B cell (primary cell): ENCODE results near the gene RPS23. TPM values are rescaled to one million over a fixed set of nuclear protein-coding genes. Genes with fewer than 3 reads are reported as not detected.

ENCODE experiments used
- ATAC-seq: fragments of 200-7000 bp; cut with Tn5 transposase; one replicate; pipeline ENCODE4 v1.10.0; 2021; ENCODE audit warnings: low read depth, mild to moderate bottlenecking, moderate number of reproducible peaks, moderate library complexity
- CTCF ChIA-PET: fragments of 350-600 bp; sonication (Branson Sonifier 250); formaldehyde crosslinking; loops from one replicate; lab custom pipeline; 2021; ENCODE audit warnings: antibody characterized with exemption, inconsistent platforms; lab: Charles Lee
- POLR2A ChIA-PET: fragments of 350-600 bp; sonication (Branson Sonifier 250); formaldehyde crosslinking; loops from one replicate; lab custom pipeline; 2021; ENCODE audit warnings: antibody characterized with exemption; lab: Charles Lee
- DNase-seq: peaks from one replicate; pipeline ENCODE4 v3.0.0; 2013
- H2AFZ ChIP-seq: 2 replicates; pipeline ENCODE4 v1.6.1; 2012; ENCODE audit warnings: mild to moderate bottlenecking, low read depth, low read length; ENCODE audit not compliant: insufficient read depth, poor library complexity, severe bottlenecking
- H3K27ac ChIP-seq, 2 donors: 1 replicate in 1 of 2; 2 replicates in 1 of 2; pipeline ENCODE4 v1.5.1; 2012 to 2013; ENCODE audit warnings: low read length in 2 of 2, mild to moderate bottlenecking in 2 of 2, moderate library complexity in 1 of 2
- H3K27me3 ChIP-seq, 4 experiments: fragments of 200-600 bp in 1 of 4; sonication (generic) in 1 of 4; replicated peaks in 1 of 4; 1 replicate in 2 of 4; 2 replicates in 2 of 4; pipeline versions ENCODE4 v1.6.1 to v1.7.0; 2013 to 2016; ENCODE audit warnings: low read length in 3 of 4, mild to moderate bottlenecking in 2 of 4, mixed read lengths in 1 of 4, moderate library complexity in 1 of 4; ENCODE audit not compliant: insufficient read depth in 4 of 4, control insufficient read depth in 3 of 4; ENCODE audit errors: control extremely low read depth in 1 of 4
- H3K36me3 ChIP-seq, 2 experiments: replicated peaks in 1 of 2; 1 replicate in 1 of 2; 2 replicates in 1 of 2; pipeline versions ENCODE4 v1.6.1 to v1.7.1; 2013; ENCODE audit warnings: low read length in 1 of 2; ENCODE audit not compliant: insufficient read depth in 2 of 2, control insufficient read depth in 1 of 2; ENCODE audit errors: control extremely low read depth in 1 of 2, extremely low read depth in 1 of 2
- H3K4me1 ChIP-seq, 2 donors: fragments of 200-600 bp in 1 of 2; sonication (generic) in 1 of 2; 1 replicate in 1 of 2; 2 replicates in 1 of 2; pipeline versions ENCODE4 v1.5.1 to v1.6.1; 2013 to 2017; ENCODE audit warnings: low read length in 2 of 2; ENCODE audit not compliant: control insufficient read depth in 2 of 2, insufficient read depth in 2 of 2
- H3K4me2 ChIP-seq: replicated peaks from 2 replicates; pipeline ENCODE3; 2012; ENCODE audit warnings: mild to moderate bottlenecking, low read depth, low read length; ENCODE audit not compliant: poor library complexity, severe bottlenecking
- H3K4me3 ChIP-seq, 5 experiments: fragments of 200-600 bp in 1 of 5; sonication (generic) in 1 of 5; 1 replicate in 3 of 5; 2 replicates in 2 of 5; pipeline versions ENCODE4 v1.5.1 to v1.7.0; 2011 to 2016; ENCODE audit warnings: low read length in 4 of 5, mild to moderate bottlenecking in 4 of 5, low read depth in 2 of 5, control low read depth in 1 of 5, moderate library complexity in 1 of 5; ENCODE audit not compliant: insufficient read depth in 1 of 5; ENCODE audit errors: control extremely low read depth in 1 of 5, extremely low read depth in 1 of 5
- H3K79me2 ChIP-seq: fragments of 200-600 bp; sonication (generic); one replicate; pipeline ENCODE4 v1.6.0; 2016; ENCODE audit warnings: low read length; ENCODE audit not compliant: control insufficient read depth, insufficient read depth
- H3K9ac ChIP-seq: fragments of 200-600 bp; sonication (generic); 2 replicates; pipeline ENCODE4 v1.6.1; 2017; ENCODE audit warnings: mild to moderate bottlenecking, low read length, moderate library complexity
- H3K9me3 ChIP-seq, 3 donors: one replicate each; pipeline versions ENCODE4 v1.6.1 to v1.7.1; 2013; ENCODE audit warnings: low read length in 2 of 3; ENCODE audit not compliant: control insufficient read depth in 2 of 3, insufficient read depth in 1 of 3; ENCODE audit errors: control extremely low read depth in 1 of 3
- H4K20me1 ChIP-seq: 2 replicates; pipeline ENCODE4 v1.6.0; 2012; ENCODE audit warnings: mild to moderate bottlenecking, low read length; ENCODE audit not compliant: insufficient read depth, control insufficient read depth, poor library complexity, severe bottlenecking
- H3K27ac Mint-ChIP-seq: one replicate; pipeline ENCODE4 v1.8.0; 2021; ENCODE audit warnings: mixed read lengths
- H3K27me3 Mint-ChIP-seq: one replicate; pipeline ENCODE4 v1.8.0; 2021; ENCODE audit warnings: mixed read lengths
- H3K4me1 Mint-ChIP-seq: one replicate; pipeline ENCODE4 v1.8.0; 2021; ENCODE audit warnings: mixed read lengths
- H3K4me3 Mint-ChIP-seq: one replicate; pipeline ENCODE4 v1.8.0; 2021; ENCODE audit warnings: mixed read lengths
- H3K9me3 Mint-ChIP-seq: one replicate; pipeline ENCODE4 v1.8.0; 2022; ENCODE audit warnings: mixed read lengths; ENCODE audit not compliant: insufficient read depth
- CTCF ChIP-seq: fragments of 200-600 bp; IDR thresholded peaks from one replicate; pipeline ENCODE4 v1.8.0; 2022; ENCODE audit warnings: antibody characterized with exemption, mild to moderate bottlenecking
- EZH2 ChIP-seq: IDR thresholded peaks from 2 replicates; pipeline ENCODE4 v1.6.1; 2012; ENCODE audit warnings: borderline replicate concordance, low read depth, mild to moderate bottlenecking, moderate library complexity, low read length; ENCODE audit not compliant: insufficient read depth, poor library complexity, severe bottlenecking
- WGBS: methylation state at CpG from one replicate; pipeline ENCODE4 v1.1.5; 2013; ENCODE audit warnings: missing lambda C conversion rate; ENCODE audit not compliant: insufficient coverage; 5-methylcytosine and 5-hydroxymethylcytosine counted together
- intact Hi-C: fragments of 100-400 bp; cut with micrococcal nuclease; formaldehyde crosslinking; loops from one replicate; pipeline ENCODE4 v1.10.0; 2022
- polyA plus RNA-seq: library from polyadenylated mRNA; depleted of rRNA; stranded (reverse); fragments of >200 nt; gene quantifications from 2 replicates; pipeline ENCODE4 v1.2.3, GENCODE V29; 2012
- total RNA-seq, 2 donors: library from RNA; stranded (reverse); fragments of 120-200 nt in 1 of 2; gene quantifications; 1 replicate in 1 of 2; 2 replicates in 1 of 2; pipeline versions ENCODE4 v1.2.3 to v1.2.4, GENCODE V29; 2013 to 2022

RPS23 gene
- total and polyA plus RNA-seq, 2 donors (not counting 1 experiment from before 2014, with no cell fraction given), result 3,420 to 9,595 TPM

- H2AFZ ChIP-seq, result no peak overlapping the region
- WGBS, result 81% methylated on average over 6 of the region's 17 CpGs
- Mint-ChIP-seq H3K27me3 (no peaks in the 10 kb centered on the region), H3K27ac (no peak overlapping the region), H3K4me3 (no peak overlapping the region), H3K4me1 (no peaks in the 10 kb centered on the region), H3K9me3 (peaks cover 3% of the 10 kb centered on the region)
- no peaks in the 10 kb centered on the region for H3K79me2 ChIP-seq
- no peaks in the 10 kb centered on the region for H3K36me3 ChIP-seq
- DNase-seq (no peak), ATAC-seq (no peak)
- H3K27ac ChIP-seq, result no peak overlapping the region
- ChIA-PET POLR2A (no interaction called here), CTCF (no interaction called here)
- intact Hi-C loops, result no loop called here
- H3K4me2 ChIP-seq, result no peak overlapping the region
- H3K4me3 ChIP-seq, result no peak overlapping the region
- no peaks in the 10 kb centered on the region for H4K20me1 ChIP-seq
- TF ChIP-seq EZH2, result no peak
- TF ChIP-seq CTCF, result peak; percentile 21
- H3K27me3 ChIP-seq, result no peaks in the 10 kb centered on the region
- H3K9ac ChIP-seq, result no peak overlapping the region
- H3K4me1 ChIP-seq, result no peaks in the 10 kb centered on the region
- no peaks in the 10 kb centered on the region for H3K9me3 ChIP-seq
These were observed 34.3 kb upstream of the RPS23 start for GRCh38 chr5:82312373-82312856.

DNA sequence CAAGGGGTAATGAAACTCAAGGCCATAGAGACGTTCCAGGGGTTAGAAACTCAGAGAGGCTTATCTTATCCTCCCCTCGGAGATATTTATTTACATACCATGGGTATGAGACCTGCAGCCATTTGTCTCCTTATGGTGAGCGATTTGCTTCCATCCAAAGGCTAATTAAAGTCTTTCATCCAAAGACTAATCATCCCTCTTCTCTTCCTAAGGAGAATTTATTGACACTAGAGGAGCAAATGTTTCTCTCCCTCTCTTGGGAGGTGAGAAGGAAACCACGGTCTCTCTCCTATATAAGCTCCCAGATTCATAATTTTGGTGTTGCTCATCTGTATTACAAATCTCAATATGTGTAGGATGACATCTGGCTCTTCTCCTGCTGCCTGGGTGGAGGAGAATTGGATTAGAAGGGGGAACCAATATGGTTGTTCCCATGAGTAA lies 31.0 kb upstream of the RPS23 start:
- ATAC-seq, result no peak
- Histone ChIP-seq H3K27me3 (no peaks in the 10 kb centered on the region), H3K79me2 (no peaks in the 10 kb centered on the region), H3K9ac (no peak overlapping the region), H3K4me2 (no peak overlapping the region), H3K9me3 (no peaks in the 10 kb centered on the region), H4K20me1 (no peaks in the 10 kb centered on the region), H3K4me3 (no peak overlapping the region), H3K36me3 (no peaks in the 10 kb centered on the region), H3K4me1 (no peaks in the 10 kb centered on the region), H2AFZ (no peak overlapping the region), H3K27ac (no peak overlapping the region)
- WGBS, result no CpG with 5 or more reads among the region's 4 CpGs
- ChIA-PET CTCF (no interaction called here), POLR2A (no interaction called here)
- Mint-ChIP-seq H3K9me3 (no peaks in the 10 kb centered on the region), H3K27me3 (no peaks in the 10 kb centered on the region), H3K27ac (no peak overlapping the region), H3K4me1 (no peaks in the 10 kb centered on the region), H3K4me3 (no peak overlapping the region)
- intact Hi-C loops, result no loop called here
- no peak for TF ChIP-seq CTCF
- TF ChIP-seq EZH2, result no peak
- DNase-seq, result no peak
